ENCODE data around the gene SCAMP1. TPM values are rescaled to one million over a fixed set of nuclear protein-coding genes. Genes with fewer than 3 reads are reported as not detected.

SCAMP1 gene
- total RNA-seq, 1 experiment from 2014 or later = 36.0 TPM

- Histone ChIP-seq H2BK15ac (ENCODE audit: low read depth, low read length) (no peak overlapping the region), H3K18ac (ENCODE audit: insufficient read length, low read depth, low read length) (no peak overlapping the region), H4K20me1 (ENCODE audit: control insufficient read depth, insufficient read depth, insufficient read length) (no peaks in the 10 kb centered on the region), H2BK5ac (ENCODE audit: insufficient read length, low read length) (no peak overlapping the region), H2BK20ac (ENCODE audit: low read depth, low read length, poor library complexity, severe bottlenecking) (no peak overlapping the region), H2BK12ac (ENCODE audit: insufficient read length, low read depth, low read length) (no peak overlapping the region), H3T11ph (ENCODE audit: low read length) (no peak overlapping the region), H3K27me3 (ENCODE audit: insufficient read depth, low read length) (no peaks in the 10 kb centered on the region), H3K27ac (ENCODE audit: insufficient read length, low read depth, low read length) (no peak overlapping the region), H3K23me2 (ENCODE audit: insufficient read length, low read depth, low read length, poor library complexity, severe bottlenecking) (no peaks in the 10 kb centered on the region), H2BK120ac (ENCODE audit: low read depth, low read length, poor library complexity, severe bottlenecking) (no peak overlapping the region), H3K56ac (ENCODE audit: insufficient read length, low read depth, low read length) (no peak overlapping the region), H2AFZ (ENCODE audit: low read length) (no peak overlapping the region), H3K14ac (ENCODE audit: insufficient read depth, low read length) (no peak overlapping the region), H3K23ac (ENCODE audit: insufficient read length, low read depth, low read length) (no peak overlapping the region), H3K79me1 (ENCODE audit: insufficient read depth, low read depth, low read length, poor library complexity, severe bottlenecking) (no peaks in the 10 kb centered on the region), H3K79me2 (ENCODE audit: insufficient read depth, low read length) (no peaks in the 10 kb centered on the region), H3K9ac (ENCODE audit: extremely low read depth, insufficient read length, low read length) (no peak overlapping the region), H3K4ac (ENCODE audit: low read depth, low read length) (no peak overlapping the region), H3K4me2 (ENCODE audit: insufficient read depth, insufficient read length, low read length) (no peak overlapping the region), H3K9me3 (ENCODE audit: control insufficient read depth, low read depth, low read length) (no peaks in the 10 kb centered on the region), H3K4me1 (ENCODE audit: insufficient read depth, low read length) (no peaks in the 10 kb centered on the region), H2AK5ac (ENCODE audit: insufficient read length, low read length) (no peak overlapping the region), H4K91ac (ENCODE audit: insufficient read length, low read depth, low read length) (no peak overlapping the region), H4K8ac (replicated peaks; ENCODE audit: insufficient read length, low read depth, low read length) (no peak overlapping the region), H4K5ac (ENCODE audit: insufficient read length, low read depth, low read length) (no peak overlapping the region)
- H3K27ac Mint-ChIP-seq = no peak overlapping the region
- no peaks in the 10 kb centered on the region for H3K4me1 Mint-ChIP-seq
- H3K9me3 Mint-ChIP-seq = no peaks in the 10 kb centered on the region
- no CpG with 5 or more reads among the region's 1 CpG for WGBS (ENCODE audit: extremely low coverage, insufficient read length, low lambda C conversion rate)
- no peak for DNase-seq
- TF ChIP-seq CTCF (conservative IDR thresholded peaks at IDR 0.05) = no peak
- H3K36me3 Mint-ChIP-seq (ENCODE audit: insufficient read depth in 1 of 3, low read depth in 3 of 3) = peaks cover 8 to 19% (median 11%) of the 10 kb centered on the region in 3 experiments; a peak in 5 of 7 replicates
- H3K27me3 Mint-ChIP-seq (ENCODE audit: low read depth) = no peaks in the 10 kb centered on the region
- H3K4me3 Mint-ChIP-seq = no peak overlapping the region
These were observed 122.5 kb downstream of the SCAMP1 start for GRCh38 chr5:78482948-78483347.
